Skin of body (tissue), 2 donors: ENCODE data around the gene CADPS. TPM values are rescaled to one million over a fixed set of nuclear protein-coding genes. Genes with fewer than 3 reads are reported as not detected.

Experiments used
- DNase-seq: peaks from one replicate; lab custom pipeline; 2025; lab: John Stamatoyannopoulos, UW
- total RNA-seq: library from RNA; depleted of rRNA; stranded (reverse); fragments of >200 nt; gene quantifications from one replicate; pipeline ENCODE4 v1.2.3, GENCODE V29; 2014

Gene CADPS
- 2.4 TPM for total RNA-seq

- DNase-seq = no peak
Observed at GRCh38 chr3:62874711-62875557, at the start of gene CADPS. TSS of gene CADPS (minus strand) at chr3:62875416. CDS start at chr3:62875029, 387 bp downstream.

- DNase-seq = no peak
Observed at GRCh38 chr3:62923066-62923465, 47.9 kb upstream of the CADPS start.

DNA sequence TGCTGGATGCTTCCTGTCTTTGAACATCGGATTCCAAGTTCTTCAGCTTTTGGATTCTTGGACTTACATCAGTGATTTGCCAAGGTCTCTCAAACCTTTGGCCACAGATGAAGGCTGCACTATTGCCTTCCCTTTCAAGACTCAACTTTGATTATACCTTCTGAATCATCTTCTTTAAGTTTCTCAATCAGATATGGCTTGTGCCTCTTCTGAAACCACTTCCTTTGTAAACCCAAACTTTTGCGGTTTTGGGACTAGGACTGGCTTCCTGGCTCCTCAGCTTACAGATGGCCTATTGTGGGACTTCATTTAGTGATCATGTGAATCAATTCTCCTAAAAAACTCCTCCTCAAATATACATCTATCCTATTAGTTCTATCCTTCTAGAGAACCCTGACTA, 47.1 kb upstream of the CADPS start:
- no peak for DNase-seq

DNA sequence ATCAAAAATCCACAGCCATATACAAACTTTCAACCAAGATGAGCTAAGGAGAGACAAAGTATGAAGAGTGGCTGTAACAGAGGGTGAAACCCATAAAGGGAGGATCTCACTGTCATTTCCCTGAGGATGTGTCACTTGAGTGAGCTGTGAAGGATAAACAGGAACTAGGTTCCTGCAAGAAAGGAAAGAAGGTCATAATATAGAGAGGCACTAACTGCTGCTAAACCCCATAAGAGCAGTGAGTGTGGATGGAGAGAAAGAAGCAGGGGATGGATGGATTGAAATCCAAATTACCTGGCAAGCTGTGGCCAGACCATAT, 45.2 kb upstream of the CADPS start:
- DNase-seq = no peak

GRCh38 chr3:62919784-62920465, 44.7 kb upstream of the CADPS start:
- no peak for DNase-seq

DNA sequence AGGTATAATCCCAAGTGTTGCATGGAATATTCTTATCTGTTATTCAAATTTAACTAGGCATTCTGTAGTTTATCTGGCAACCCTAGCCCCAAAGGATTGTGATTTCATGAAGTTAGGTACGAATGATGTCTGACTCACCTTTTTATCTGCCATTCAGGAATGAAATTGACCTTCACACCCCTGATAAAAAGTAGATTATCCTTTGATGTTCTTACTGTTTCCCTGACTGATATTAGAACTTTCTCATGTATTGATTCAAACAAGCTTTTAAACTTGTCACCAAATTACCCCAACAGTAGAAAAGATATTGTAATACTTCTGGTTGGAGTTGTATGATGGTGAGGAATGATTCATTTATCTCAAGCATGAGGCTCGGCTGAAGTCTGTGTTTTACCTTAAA, 43.6 kb upstream of the CADPS start:
- no peak for DNase-seq

DNA sequence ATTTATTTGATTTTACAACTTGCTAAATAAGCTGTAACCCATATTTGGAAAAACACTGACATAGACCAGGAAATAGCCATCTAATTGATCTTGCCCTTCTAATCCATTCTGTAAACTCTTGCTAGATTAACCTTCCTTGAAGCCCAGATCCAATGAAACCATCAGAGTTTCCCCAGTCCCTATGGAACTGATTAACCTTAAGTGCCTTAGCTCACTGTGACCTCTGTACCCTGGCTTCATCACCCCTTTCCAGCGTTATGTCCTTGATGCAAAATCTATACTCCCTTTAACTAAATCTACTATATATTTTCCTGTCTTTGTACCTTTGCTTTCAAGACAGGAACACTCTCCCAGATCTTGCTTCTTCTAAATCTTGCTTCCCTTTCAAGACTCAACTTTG, 42.9 kb upstream of the CADPS start:
- no peak for DNase-seq

DNA sequence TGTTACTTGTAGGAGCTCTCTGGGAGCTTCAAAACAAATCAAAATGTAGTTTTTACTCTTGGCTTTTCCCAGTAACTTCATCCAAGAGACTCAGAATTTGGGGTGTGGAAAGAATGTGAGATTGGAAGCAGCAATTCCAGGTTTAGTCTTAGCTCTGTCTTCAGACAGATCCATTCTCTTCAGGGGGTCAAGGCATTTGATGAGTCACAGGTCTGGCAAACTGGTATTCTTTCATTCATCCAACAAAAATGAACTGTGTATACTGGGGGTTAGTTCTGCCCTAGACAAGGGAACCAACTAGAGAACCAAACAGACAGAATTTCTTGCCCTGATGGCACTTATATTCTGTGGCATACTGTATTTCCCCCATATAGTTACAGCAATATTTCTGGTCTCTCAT, 36.3 kb upstream of the CADPS start:
- no peak for DNase-seq

GRCh38 chr3:62905331-62905730, 30.1 kb upstream of the CADPS start:
- no peak for DNase-seq

DNA sequence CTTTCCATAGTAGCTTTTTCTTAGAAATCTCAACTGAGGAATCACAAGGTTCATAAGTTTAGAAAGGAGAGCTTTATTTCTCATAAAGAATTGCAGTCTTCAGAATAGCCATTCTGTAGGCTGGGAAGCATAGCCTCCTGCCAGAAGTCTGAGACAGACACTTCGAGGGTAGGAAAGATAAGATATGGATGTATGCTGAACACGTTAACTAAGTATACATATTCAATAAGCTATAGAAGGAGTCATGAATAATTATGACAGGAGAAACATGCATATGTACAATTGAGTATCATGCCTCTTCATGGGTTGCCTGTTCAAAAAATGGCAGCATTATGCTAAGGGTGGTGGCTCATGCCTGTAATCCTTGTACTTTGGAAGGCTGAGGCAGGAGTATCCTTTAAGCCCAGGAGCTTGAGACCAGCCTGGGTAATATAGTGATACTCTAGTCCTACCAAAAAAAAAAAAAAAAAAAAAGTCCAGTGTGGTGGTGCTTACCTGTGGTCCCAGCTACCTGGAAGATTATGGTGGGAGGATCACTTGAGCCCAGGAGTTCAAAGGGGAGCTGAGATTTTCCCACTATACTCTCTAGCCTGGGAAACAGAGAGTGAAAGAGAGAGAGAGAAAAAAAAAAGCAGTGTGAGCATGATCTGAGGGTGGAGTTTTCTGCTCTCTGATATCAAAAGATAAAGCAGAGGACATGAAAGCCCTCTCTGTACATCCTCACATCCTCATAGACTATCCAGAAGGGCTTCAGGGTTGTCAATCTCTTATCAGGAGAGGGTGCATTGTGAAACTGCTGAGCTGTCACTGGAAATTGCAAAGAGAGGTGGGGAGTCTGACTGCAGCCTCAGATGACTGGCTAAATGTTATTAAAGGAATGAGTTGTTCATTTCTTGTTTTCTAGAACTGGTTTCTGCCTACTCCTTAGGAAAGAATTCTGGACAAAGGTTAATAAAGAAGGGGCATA, 23.6 kb upstream of the CADPS start:
- no peak for DNase-seq

DNA sequence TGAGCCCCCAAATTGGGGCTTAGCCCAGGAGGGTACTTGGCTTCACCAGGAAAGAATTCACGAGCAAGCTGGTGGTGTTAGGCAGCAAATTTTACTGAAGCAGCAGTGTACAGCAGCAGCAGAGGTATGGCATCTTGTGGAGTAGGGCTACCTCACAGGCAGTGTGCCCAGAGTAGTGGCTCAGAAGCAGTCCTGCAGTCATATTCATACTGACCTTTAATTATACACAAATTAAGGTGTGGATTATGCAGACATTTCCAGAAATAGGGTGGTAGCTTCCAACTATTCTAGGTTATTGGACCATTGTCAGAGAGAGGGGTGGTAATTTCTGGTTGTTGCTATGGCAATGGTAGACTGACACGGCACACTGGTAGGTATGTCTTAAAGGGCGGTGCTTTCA, 20.7 kb upstream of the CADPS start:
- no peak for DNase-seq

- DNase-seq = no peak
Observed at GRCh38 chr3:62892951-62893350, 17.7 kb upstream of the CADPS start.

- DNase-seq = no peak
Observed at GRCh38 chr3:62892045-62892444, 16.8 kb upstream of the CADPS start.

GRCh38 chr3:62888778-62889177, 13.6 kb upstream of the CADPS start:
- DNase-seq = no peak

DNA sequence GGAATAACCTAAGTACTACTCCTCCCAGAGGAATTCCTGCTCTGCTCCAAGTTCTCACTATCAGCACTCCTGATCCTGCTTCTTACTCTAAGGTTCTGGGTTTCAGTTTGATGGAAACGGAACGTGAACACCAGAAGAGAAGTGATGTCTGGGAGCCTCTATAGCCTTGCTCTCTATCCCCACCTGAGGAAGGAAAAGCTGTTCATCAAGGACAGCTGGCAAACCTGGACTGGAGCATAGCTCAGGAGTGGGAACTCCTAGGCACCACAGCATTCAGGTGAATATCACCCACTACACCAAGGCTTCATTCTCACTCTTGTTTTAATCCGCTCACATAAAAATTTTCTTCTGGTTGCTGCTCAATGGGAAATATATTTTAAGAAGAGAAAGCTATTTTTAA, 13.0 kb upstream of the CADPS start:
- DNase-seq = no peak

DNA sequence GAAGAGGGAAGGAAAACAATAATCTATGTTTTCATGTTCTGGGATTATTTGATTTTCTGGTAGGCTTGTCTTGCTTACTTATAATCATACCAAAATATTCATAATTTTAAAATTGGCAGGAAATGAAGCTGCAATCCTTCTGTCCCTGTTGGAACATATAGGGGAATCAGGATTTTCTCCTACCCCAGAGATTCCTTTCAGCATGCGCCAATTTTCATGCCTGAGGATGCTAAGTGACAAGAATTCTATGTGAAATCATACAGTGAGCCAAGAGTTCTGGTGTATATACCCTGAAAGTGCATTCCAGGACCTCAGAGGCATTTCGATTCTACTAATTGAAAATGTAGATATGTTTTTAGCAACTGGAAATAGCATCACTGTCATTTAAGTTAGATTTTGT, 9.9 kb upstream of the CADPS start:
- no peak for DNase-seq

DNA sequence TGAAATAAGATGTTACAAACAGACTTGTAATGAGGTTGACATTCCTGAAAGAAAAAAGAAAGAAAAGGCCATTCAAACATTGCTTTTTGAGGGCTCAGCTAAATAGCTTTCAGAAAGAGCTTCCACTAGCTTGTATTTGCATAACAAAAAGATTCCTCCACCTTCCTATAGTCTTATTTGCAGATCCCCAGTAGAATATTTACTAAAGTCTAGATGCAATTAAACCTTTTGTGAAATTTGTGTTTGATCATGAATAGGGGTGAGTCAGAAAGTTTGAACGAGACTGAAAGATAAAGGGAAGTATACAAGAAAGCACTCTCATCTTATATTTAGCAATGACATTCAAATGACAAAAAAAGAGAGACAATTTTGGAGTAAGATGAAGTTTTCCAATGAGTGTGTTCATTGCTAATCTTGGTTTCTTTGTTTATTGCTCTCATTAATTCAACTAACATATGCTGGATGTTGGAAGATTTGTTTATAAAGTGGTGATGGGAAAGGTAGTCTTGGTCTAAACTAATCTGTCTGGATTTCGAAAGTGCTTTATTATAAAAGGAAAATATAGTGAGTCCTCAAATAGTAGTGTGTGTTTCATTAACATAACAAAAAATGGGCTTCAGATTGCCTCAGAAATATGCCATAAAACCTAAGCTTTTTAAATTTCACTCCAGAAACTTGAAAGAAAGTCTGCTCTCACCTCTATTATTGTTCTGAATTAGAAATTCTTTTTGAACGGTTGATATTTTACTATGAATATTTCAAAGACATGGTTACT, 9.1 kb upstream of the CADPS start:
- DNase-seq = no peak

- DNase-seq = no peak
Observed at GRCh38 chr3:62882676-62883200, 7.5 kb upstream of the CADPS start.

GRCh38 chr3:62876064-62876463, 848 bp upstream of the CADPS start:
- DNase-seq = no peak

DNA sequence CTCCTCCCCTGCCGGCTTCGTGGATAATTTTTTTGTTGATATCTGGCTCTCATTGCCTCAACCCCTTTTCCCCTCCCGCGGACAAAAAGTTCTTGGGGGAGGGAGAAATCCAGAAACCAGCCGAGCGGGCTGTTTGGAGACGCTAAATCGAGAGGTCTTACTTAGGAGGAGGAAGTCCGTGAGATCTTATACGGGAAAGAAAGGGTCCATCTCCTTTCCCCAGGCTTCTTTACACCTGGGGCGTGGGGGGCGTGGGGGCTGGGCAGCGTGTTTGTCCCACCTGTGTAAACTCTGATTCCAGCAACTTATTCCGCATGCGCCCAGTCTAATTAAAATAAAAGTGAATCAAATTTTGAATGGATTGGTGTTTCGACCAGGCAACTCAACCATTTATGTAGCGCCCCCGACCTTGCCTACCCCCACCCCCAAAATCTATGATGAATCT, 364 bp upstream of the CADPS start:
- no peak for DNase-seq
